Neuronal stem cell (in vitro differentiated cells): ENCODE data around the gene SPATA13.

Experiments
- DNase-seq: peaks from one replicate; pipeline ENCODE4 v3.0.0-alpha.2; 2013; ENCODE audit warnings: low spot score
- H2AFZ ChIP-seq: one replicate; pipeline ENCODE4 v1.6.1; 2013; ENCODE audit warnings: mild to moderate bottlenecking, low read length, inconsistent platforms
- H2AK5ac ChIP-seq: 2 replicates; pipeline ENCODE4 v1.6.1; 2013; ENCODE audit warnings: low read depth, mild to moderate bottlenecking, inconsistent platforms, low read length, moderate library complexity, mixed read lengths
- H2BK120ac ChIP-seq: 2 replicates; pipeline ENCODE4 v1.6.1; 2013; ENCODE audit warnings: low read depth, mild to moderate bottlenecking, inconsistent platforms, low read length, moderate library complexity, mixed read lengths
- H2BK12ac ChIP-seq: one replicate; pipeline ENCODE4 v1.6.1; 2013; ENCODE audit warnings: low read length, inconsistent platforms
- H2BK15ac ChIP-seq: 2 replicates; pipeline ENCODE4 v1.6.1; 2013; ENCODE audit warnings: mild to moderate bottlenecking, low read length, inconsistent platforms, mixed read lengths
- H2BK5ac ChIP-seq: one replicate; pipeline ENCODE4 v1.6.1; 2013; ENCODE audit warnings: inconsistent platforms, mild to moderate bottlenecking, low read length, moderate library complexity
- H3K14ac ChIP-seq: one replicate; pipeline ENCODE4 v1.6.1; 2013; ENCODE audit warnings: low read length, inconsistent platforms
- H3K18ac ChIP-seq: 2 replicates; pipeline ENCODE4 v1.6.1; 2013; ENCODE audit warnings: low read length, inconsistent platforms
- H3K23ac ChIP-seq: 2 replicates; pipeline ENCODE4 v1.6.1; 2013; ENCODE audit warnings: low read depth, mild to moderate bottlenecking, mixed read lengths, low read length, inconsistent platforms; ENCODE audit not compliant: poor library complexity
- H3K27ac ChIP-seq: replicated peaks from 3 replicates; pipeline ENCODE4 v1.5.1; 2013; ENCODE audit warnings: low read length, inconsistent platforms
- H3K27me3 ChIP-seq, 3 experiments: 2 replicates each; pipeline ENCODE4 v1.6.1; 2013; ENCODE audit warnings: low read length in 3 of 3, mild to moderate bottlenecking in 2 of 3, inconsistent platforms in 1 of 3, low read depth in 1 of 3, mixed read lengths in 1 of 3, moderate library complexity in 1 of 3; ENCODE audit not compliant: control insufficient read depth in 3 of 3, insufficient read depth in 3 of 3
- H3K36me3 ChIP-seq, 2 donors: replicated peaks in 1 of 2; 2 replicates each; pipeline ENCODE4 v1.6.1; 2013; ENCODE audit warnings: low read length in 2 of 2; ENCODE audit not compliant: control insufficient read depth in 2 of 2, insufficient read depth in 2 of 2
- H3K4ac ChIP-seq: 2 replicates; pipeline ENCODE4 v1.6.1; 2013; ENCODE audit warnings: inconsistent platforms, mild to moderate bottlenecking, low read length, moderate library complexity
- H3K4me1 ChIP-seq, 2 donors: 1 replicate in 1 of 2; 2 replicates in 1 of 2; pipeline ENCODE4 v1.6.1; 2013; ENCODE audit warnings: low read length in 2 of 2, low read depth in 1 of 2; ENCODE audit not compliant: control insufficient read depth in 2 of 2, insufficient read depth in 1 of 2
- H3K4me2 ChIP-seq: one replicate; pipeline ENCODE4 v1.6.1; 2013; ENCODE audit warnings: mild to moderate bottlenecking, low read length, inconsistent platforms; ENCODE audit not compliant: insufficient read depth, poor library complexity, severe bottlenecking
- H3K4me3 ChIP-seq, 2 donors: 2 replicates each; pipeline ENCODE4 v1.5.1; 2013; ENCODE audit warnings: low read length in 2 of 2, mild to moderate bottlenecking in 2 of 2, inconsistent platforms in 1 of 2, moderate library complexity in 1 of 2
- H3K79me1 ChIP-seq: one replicate; pipeline ENCODE4 v1.6.1; 2013; ENCODE audit warnings: low read depth, mild to moderate bottlenecking, inconsistent platforms, low read length, moderate library complexity
- H3K9ac ChIP-seq: one replicate; pipeline ENCODE4 v1.6.1; 2013; ENCODE audit warnings: mild to moderate bottlenecking, low read depth, low read length, inconsistent platforms; ENCODE audit not compliant: poor library complexity
- H3K9me3 ChIP-seq, 2 donors: replicated peaks in 1 of 2; 2 replicates each; pipeline versions ENCODE3 to v1.6.1; 2013; ENCODE audit warnings: low read length in 2 of 2, mild to moderate bottlenecking in 2 of 2, inconsistent platforms in 1 of 2, low read depth in 1 of 2, mixed read lengths in 1 of 2, moderate library complexity in 1 of 2; ENCODE audit not compliant: control insufficient read depth in 2 of 2, insufficient read depth in 1 of 2
- H4K8ac ChIP-seq: one replicate; pipeline ENCODE4 v1.6.1; 2013; ENCODE audit warnings: low read depth, mild to moderate bottlenecking, inconsistent platforms, low read length, moderate library complexity
- H4K91ac ChIP-seq: one replicate; pipeline ENCODE4 v1.6.1; 2013; ENCODE audit warnings: low read length, low read depth, mild to moderate bottlenecking, inconsistent platforms; ENCODE audit not compliant: poor library complexity
- WGBS, 2 donors: extraction: QIAGEN DNeasy Blood & Tissue Kit; methylation state at CpG; one replicate each; pipeline ENCODE4 v1.1.7; 2013; ENCODE audit warnings: missing lambda C conversion rate in 2 of 2, mixed read lengths in 1 of 2; ENCODE audit not compliant: insufficient read length in 2 of 2, insufficient replicate concordance in 1 of 2; ENCODE audit errors: extremely low coverage in 2 of 2; 5-methylcytosine and 5-hydroxymethylcytosine counted together

Gene SPATA13

GRCh38 chr13:24274452-24275021, 114.0 kb downstream of the SPATA13 start:
- no CpG with 5 or more reads among the region's 6 CpGs for WGBS, 2 donors
- peaks cover 4% of the 10 kb centered on the region for H3K79me1 ChIP-seq
- peaks cover 0 to 6% of the 10 kb centered on the region in 2 donors for H3K36me3 ChIP-seq
- H2BK120ac ChIP-seq = no peak overlapping the region
- no peak overlapping the region for H2BK12ac ChIP-seq
- no peak overlapping the region for H3K4me3 ChIP-seq
- no peaks in the 10 kb centered on the region for H3K27me3 ChIP-seq
- H3K4me2 ChIP-seq = no peak overlapping the region
- H3K4me1 ChIP-seq = peaks cover 17 to 26% of the 10 kb centered on the region in 2 donors
- H2BK15ac ChIP-seq = no peak overlapping the region
- DNase-seq = no peak
- H2AFZ ChIP-seq = no peak overlapping the region
- no peak overlapping the region for H3K4ac ChIP-seq
- H2AK5ac ChIP-seq = no peak overlapping the region
- no peak overlapping the region for H4K8ac ChIP-seq
- H3K18ac ChIP-seq = no peak overlapping the region
- no peak overlapping the region for H4K91ac ChIP-seq
- no peak overlapping the region for H3K14ac ChIP-seq
- H3K9me3 ChIP-seq = no peaks in the 10 kb centered on the region
- H3K23ac ChIP-seq = no peak overlapping the region
- no peak overlapping the region for H2BK5ac ChIP-seq
- no peak overlapping the region for H3K27ac ChIP-seq
- no peak overlapping the region for H3K9ac ChIP-seq

- Histone ChIP-seq H3K27me3 (no peaks in the 10 kb centered on the region), H2BK15ac (no peak overlapping the region), H2BK5ac (no peak overlapping the region), H2BK120ac (no peak overlapping the region), H3K79me1 (peaks cover 4% of the 10 kb centered on the region), H3K9ac (no peak overlapping the region), H3K27ac (no peak overlapping the region), H3K4me1 (peaks cover 17 to 26% of the 10 kb centered on the region in 2 donors), H3K9me3 (no peaks in the 10 kb centered on the region), H4K91ac (no peak overlapping the region), H3K14ac (no peak overlapping the region), H2BK12ac (no peak overlapping the region), H3K18ac (no peak overlapping the region), H3K23ac (no peak overlapping the region), H3K36me3 (peaks cover 0 to 9% of the 10 kb centered on the region in 2 donors), H3K4me2 (no peak overlapping the region), H4K8ac (no peak overlapping the region), H2AFZ (no peak overlapping the region), H3K4ac (no peak overlapping the region), H3K4me3 (no peak overlapping the region), H2AK5ac (no peak overlapping the region)
- no peak for DNase-seq
Measured at GRCh38 chr13:24275041-24275440, 114.5 kb downstream of the SPATA13 start.

- DNase-seq = no peak
Measured at GRCh38 chr13:24276306-24276705, 115.8 kb downstream of the SPATA13 start.

GRCh38 chr13:24276861-24277260, 116.3 kb downstream of the SPATA13 start:
- Histone ChIP-seq H3K14ac (no peak overlapping the region), H2BK15ac (no peak overlapping the region), H3K4me3 (no peak overlapping the region), H4K8ac (no peak overlapping the region), H3K4ac (no peak overlapping the region), H2BK120ac (no peak overlapping the region), H3K4me1 (peaks cover 10 to 14% of the 10 kb centered on the region in 2 donors), H4K91ac (no peak overlapping the region), H2BK5ac (no peak overlapping the region), H3K79me1 (peaks cover 4% of the 10 kb centered on the region), H3K9me3 (no peaks in the 10 kb centered on the region), H3K27me3 (no peaks in the 10 kb centered on the region), H2BK12ac (no peak overlapping the region), H3K18ac (no peak overlapping the region), H3K23ac (no peak overlapping the region), H3K4me2 (no peak overlapping the region), H3K27ac (no peak overlapping the region), H3K9ac (no peak overlapping the region), H2AK5ac (no peak overlapping the region), H3K36me3 (peaks cover 0 to 26% of the 10 kb centered on the region in 2 donors), H2AFZ (no peak overlapping the region)
- DNase-seq = no peak
- WGBS, 2 donors = no CpG with 5 or more reads among the region's 13 CpGs

More at GRCh38 chr13:24276306-24276705, 115.8 kb downstream of the SPATA13 start:
- H3K27me3 ChIP-seq = no peaks in the 10 kb centered on the region
- H3K9ac ChIP-seq = no peak overlapping the region
- peaks cover 0 to 21% of the 10 kb centered on the region in 2 donors for H3K36me3 ChIP-seq
- H2BK15ac ChIP-seq = no peak overlapping the region
- H3K4me2 ChIP-seq = no peak overlapping the region
- H3K4me1 ChIP-seq = peaks cover 15 to 17% of the 10 kb centered on the region in 2 donors
- H3K4ac ChIP-seq = no peak overlapping the region
- H3K23ac ChIP-seq = no peak overlapping the region
- no peaks in the 10 kb centered on the region for H3K9me3 ChIP-seq
- H3K14ac ChIP-seq = no peak overlapping the region
- H2BK12ac ChIP-seq = no peak overlapping the region
- no peak overlapping the region for H3K27ac ChIP-seq
- no peak overlapping the region for H2BK5ac ChIP-seq
- no peak overlapping the region for H3K18ac ChIP-seq
- H2AK5ac ChIP-seq = no peak overlapping the region
- H3K79me1 ChIP-seq = peaks cover 4% of the 10 kb centered on the region
- no peak overlapping the region for H3K4me3 ChIP-seq
- H4K91ac ChIP-seq = no peak overlapping the region
- no CpG with 5 or more reads among the region's 2 CpGs for WGBS, 2 donors
- H2AFZ ChIP-seq = no peak overlapping the region
- H2BK120ac ChIP-seq = no peak overlapping the region
- no peak overlapping the region for H4K8ac ChIP-seq
